Activated CD4-positive, alpha-beta T cell treated with anti-CD3 and anti-CD28 coated beads, Interleukin-10, Interleukin-2, amounts not matched to agents 100 ng/mL and 50 ng/mL, durations not matched to agents 16 hours and 8 hours (primary cell): ENCODE measurements around the gene WTAP.
"Not testable (repeated sequence)": the region's sequence is repeated elsewhere in the genome, so short reads cannot be mapped to it uniquely, and the experiment has no call there.

Source experiments
- DNase-seq: peaks from one replicate; pipeline ENCODE4 v3.0.0-alpha.2; 2020

Gene WTAP

GRCh38 chr6:159762681-159763293 lies 35.5 kb downstream of the WTAP start:
- DNase-seq, result no peak

DNA sequence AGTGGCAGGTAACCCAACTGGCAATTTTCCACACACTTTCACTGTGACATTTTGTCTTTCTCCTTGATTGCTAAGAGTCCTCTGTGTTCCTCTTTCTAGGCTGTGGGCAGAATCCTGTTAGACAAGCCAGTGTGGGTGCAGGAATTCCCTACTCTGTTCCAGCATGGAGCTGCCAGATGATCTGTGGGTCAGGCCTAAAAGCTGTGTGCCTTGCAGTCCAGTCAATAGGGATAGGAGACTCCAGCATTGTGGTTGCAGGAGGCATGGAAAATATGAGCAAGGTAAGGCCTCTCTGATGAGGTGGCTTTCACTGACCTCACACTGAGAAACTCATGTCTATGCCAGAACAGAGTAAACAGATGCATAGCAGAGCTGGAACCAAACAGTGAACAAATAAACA lies 39.6 kb downstream of the WTAP start:
- no peak for DNase-seq

- no peak for DNase-seq
Observed at GRCh38 chr6:159769470-159769869, 42.2 kb downstream of the WTAP start.

GRCh38 chr6:159772196-159772595 lies 44.9 kb downstream of the WTAP start:
- no peak for DNase-seq

GRCh38 chr6:159777240-159777904 lies 50.1 kb downstream of the WTAP start:
- no peak for DNase-seq

- DNase-seq, result no peak
Observed at GRCh38 chr6:159778131-159778530, 50.8 kb downstream of the WTAP start.

GRCh38 chr6:159778542-159779103 lies 51.3 kb downstream of the WTAP start:
- DNase-seq, result no peak

DNA sequence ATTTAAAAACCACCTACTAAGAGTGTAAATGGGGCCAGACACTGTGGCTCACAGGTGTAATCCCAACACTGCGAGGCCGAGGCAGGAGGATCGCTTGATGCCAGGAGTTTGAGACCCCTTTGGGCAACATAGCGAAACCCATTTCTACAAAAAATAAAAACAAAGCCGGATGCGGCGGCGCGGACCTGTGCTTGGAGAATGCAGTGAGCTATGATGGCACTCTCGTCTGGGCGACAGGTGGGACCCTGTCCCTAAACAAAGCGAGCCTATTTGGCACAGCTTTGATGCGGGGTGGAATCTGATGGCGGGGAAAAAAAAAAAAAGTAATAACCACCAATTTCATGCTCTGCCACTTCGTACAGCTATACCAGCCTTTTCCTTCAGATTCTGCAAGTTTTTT lies 61.0 kb downstream of the WTAP start:
- DNase-seq, result no peak

DNA sequence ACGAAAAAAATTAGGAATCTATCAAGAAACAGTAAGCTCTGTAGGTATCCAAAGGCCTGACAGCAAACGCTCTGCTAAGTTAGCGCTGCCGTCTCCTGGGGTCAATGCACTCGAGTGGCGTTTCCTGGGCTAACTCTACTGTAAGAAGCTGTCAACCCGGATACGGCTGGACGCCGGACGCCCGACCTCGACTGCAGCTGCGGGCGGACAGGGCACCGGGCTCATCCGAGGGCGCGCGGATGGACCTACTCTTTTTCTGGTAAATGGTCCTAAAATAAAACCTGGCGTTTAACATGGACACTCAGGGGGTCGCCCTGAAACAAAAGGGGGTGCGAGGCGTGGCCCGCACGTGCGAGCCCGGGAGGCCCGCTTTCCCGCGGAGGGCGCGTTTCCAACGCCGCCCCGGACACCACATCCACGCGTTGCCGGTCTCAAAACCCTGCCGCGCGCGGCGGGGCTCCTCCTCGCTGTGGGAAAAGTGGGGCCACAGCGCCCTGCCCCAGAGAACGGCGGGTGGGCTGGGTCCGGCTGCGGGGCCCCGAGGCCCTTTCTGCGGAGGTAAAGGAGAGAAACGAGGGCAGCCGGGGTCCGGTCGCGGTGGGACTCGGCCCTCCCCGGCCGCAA lies 61.6 kb downstream of the WTAP start:
- DNase-seq, result peak; percentile 42

DNA sequence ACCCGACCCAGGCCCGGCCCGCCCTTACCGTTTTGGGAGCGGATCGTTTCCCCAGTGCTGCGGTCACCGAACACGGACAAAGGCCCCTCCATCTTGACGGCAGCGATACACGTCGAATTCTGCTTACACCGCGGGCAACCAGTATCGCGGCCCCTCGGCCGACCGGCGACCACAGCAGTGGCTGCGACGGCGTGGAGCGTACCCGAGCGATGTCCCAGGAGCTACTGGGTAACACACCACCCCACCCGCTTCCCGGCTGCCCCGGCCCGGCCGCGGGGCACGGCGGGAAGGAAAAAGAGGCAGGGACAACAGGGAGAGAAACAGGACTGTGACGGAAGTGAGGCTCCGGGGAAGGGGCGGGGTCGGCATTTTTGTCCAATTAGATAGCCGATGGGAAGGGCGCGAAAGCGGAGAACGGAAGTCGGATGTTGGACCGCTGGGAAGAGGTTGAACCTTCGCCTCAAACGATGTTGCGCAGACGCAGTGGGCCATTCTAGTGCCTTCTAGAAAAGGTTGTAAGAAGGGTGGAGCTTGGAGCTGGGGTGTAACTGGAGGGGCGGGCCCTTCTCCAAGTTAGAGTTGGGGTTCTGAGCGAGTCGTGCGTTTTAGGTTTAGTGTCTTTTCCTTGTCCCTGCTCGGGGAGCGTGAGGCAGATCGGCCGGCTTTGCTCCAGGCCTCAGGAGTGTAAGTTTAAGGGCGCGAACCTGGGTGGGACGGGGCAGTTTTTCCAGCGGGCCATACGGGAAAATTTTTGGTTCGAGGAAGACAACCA lies 62.3 kb downstream of the WTAP start, which contains the start of gene TCP1:
TCP1 (minus strand) TSS at position 226 of the 772 bp plus-strand sequence; CDS start at position 92, 134 bp downstream.
- DNase-seq, result peak; percentile 99

DNA sequence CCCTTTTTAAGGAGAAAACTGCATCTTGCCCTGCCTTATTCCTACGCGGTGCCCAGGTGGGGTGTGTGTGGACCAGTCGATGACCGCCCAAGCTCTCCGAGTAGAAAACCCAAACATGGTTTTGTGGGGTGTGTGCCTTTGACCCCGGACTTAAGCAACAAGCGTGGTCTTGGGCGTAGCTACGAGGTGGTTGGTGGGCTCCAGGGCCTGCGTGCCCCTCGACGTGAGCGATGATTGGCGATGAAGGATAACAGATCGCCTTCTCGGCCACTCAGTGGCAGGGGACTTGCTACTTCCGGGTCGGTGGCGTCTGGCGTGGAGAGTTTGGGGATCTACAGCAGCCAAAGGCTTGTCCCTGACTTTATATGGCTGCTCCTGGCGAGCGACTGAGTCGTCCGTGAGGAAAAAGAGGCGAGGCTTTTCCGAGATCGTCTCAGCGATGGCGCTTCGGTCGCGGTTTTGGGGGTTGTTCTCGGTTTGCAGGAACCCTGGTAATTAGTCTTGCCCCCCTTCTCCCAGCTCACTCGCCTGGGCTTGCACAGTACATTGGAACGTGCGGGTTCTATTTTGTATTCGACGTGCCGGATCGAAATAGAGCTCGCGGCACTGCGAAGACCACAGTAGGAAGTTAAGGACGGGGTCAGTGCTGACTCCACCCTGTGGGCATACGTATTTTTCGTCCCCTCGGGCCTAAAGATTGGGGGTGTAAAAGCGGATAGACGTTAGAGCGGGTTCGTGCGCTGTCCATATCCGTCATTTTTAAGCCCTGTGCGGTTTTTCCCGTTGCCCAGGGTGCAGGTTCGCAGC lies 63.0 kb downstream of the WTAP start, which contains the start of gene MRPL18:
MRPL18 (plus strand) TSS at position 319 of the 807 bp plus-strand sequence; CDS start at position 440, 121 bp downstream.
- peak; percentile 96 for DNase-seq

GRCh38 chr6:159790956-159791598 lies 63.8 kb downstream of the WTAP start:
- peak; percentile 24 for DNase-seq

DNA sequence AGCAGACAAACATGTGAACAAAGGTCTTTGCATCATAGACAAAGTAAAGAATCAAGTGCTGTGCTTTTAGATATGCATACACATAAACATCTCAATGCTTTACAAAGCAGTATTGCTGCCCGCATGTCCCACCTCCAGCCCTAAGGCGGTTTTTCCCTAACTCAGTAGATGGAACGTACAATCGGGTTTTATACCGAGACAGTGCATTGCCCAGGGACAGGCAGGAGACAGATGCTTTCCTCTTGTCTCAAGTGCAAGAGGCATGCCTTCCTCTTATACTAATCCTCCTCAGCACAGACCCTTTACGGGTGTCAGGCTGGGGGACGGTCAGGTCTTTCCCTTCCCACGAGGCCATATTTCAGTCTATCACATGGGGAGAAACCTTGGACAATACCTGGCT lies 67.7 kb downstream of the WTAP start:
- DNase-seq, result not testable (repeated sequence)

- DNase-seq, result no peak
Observed at GRCh38 chr6:159797554-159797953, 70.2 kb downstream of the WTAP start.

DNA sequence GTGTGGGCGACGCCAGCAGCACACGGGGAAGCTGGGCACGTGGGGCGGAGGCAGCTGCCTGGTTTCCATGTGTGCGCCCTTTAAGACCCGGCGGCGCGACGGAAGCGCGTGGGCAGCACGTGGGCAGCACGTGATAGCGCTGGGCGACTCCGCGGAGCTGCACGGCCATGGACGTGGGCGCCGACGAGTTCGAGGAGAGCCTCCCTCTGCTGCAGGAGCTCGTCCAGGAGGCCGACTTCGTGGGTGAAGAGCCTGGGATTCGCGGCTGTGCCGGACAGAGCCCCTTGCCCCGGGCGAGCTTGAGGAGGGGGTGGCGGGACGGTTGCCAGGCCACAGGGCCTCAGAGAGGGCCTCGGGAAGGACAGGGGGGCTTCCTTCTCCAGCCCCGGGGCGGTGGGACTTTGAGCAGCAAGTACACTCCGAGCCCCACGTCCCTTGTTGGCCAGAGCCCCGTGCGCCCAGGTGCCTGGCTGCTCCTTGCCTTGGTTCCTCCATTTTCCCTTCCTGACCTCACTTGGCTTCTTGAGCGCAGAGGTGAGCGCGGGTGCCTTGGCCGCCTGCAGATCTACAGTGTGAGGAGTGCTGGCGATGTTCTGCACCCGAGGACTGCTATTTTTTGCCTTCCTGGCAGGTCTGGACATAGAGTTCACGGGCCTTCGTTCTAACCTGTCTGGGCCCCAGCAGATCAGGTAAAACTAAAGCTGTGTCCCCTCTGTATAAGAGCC lies 73.0 kb downstream of the WTAP start, which contains the start of gene PNLDC1:
PNLDC1 (plus strand) TSS at position 136 of the 725 bp plus-strand sequence; CDS start at position 168, 32 bp downstream.
- no peak for DNase-seq

DNA sequence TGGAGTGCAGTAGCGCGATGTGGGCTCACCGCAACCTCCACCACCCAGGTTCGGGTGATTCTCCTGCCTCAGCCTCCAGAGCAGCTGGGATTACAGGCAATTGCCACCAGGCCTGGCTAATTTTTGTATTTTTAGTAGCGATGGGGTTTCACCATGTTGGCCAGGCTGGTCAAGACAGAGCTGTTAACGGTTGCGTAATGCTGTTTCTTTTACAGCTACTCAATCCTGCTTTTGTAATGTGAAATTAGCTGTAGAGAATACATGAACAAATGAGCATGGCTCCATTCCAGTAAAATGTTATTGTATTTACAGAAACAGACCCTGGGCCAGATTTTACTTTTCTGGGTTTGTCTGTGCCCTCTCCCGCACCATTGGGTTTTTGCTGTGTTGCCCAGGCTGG lies 74.6 kb downstream of the WTAP start:
- no peak for DNase-seq

DNA sequence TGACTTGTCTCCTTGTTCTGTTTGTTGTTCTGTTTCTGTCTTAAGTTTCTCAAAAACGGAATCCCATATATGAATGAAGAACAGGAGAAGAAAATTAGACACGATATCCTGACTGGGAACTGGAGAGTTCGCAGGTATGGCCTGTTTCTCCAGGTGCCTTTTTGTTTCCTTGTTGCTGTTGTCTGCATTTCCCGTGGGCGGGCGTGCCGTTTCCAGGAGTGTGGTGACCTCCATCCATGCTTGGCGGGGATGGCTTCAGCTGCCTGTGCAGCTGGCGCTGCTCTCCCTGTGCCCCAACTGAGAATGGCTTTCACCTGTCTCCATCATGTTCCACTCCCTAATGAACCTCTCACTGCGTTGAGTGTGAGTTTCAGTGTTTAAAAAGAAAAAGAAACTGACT lies 77.2 kb downstream of the WTAP start:
- no peak for DNase-seq

GRCh38 chr6:159805440-159806020 lies 78.2 kb downstream of the WTAP start:
- DNase-seq, result no peak
